ENCODE measurements around the gene ELAVL3. TPM values are rescaled to one million over a fixed set of nuclear protein-coding genes. Genes with fewer than 3 reads are reported as not detected.
"Not testable (repeated sequence)": the region's sequence is repeated elsewhere in the genome, so short reads cannot be mapped to it uniquely, and the experiment has no call there.

Gene ELAVL3
- total RNA-seq, 6 experiments from 2014 or later: not detected

GRCh38 chr19:11416346-11417052, 64.3 kb downstream of the ELAVL3 start:
- DNase-seq (no peak), ATAC-seq (no peak)
- 85% methylated on average over 11 of the region's 17 CpGs for WGBS (ENCODE audit: insufficient coverage, low coverage, low lambda C conversion rate, missing lambda C conversion rate)
- Histone ChIP-seq H3K9me3 (no peaks in the 10 kb centered on the region), H3K4me3 (no peak overlapping the region), H3K36me3 (no peaks in the 10 kb centered on the region), H3K4me1 (peaks cover 0 to 13% (median 0%) of the 10 kb centered on the region in 4 donors), H3K27ac (no peak overlapping the region), H3K27me3 (no peaks in the 10 kb centered on the region)
- intact Hi-C loops (cut with DNase I): no loop called here
- no peak for TF ChIP-seq POLR2A (IDR thresholded peaks at IDR 0.05)

GRCh38 chr19:11414544-11414943, 66.3 kb downstream of the ELAVL3 start:
- Histone ChIP-seq H3K27ac (no peak overlapping the region), H3K4me1 (peaks cover 0 to 3% (median 0%) of the 10 kb centered on the region in 4 donors), H3K27me3 (no peaks in the 10 kb centered on the region), H3K9me3 (no peaks in the 10 kb centered on the region), H3K4me3 (no peak overlapping the region), H3K36me3 (peaks cover 0 to under 1% (median 0%) of the 10 kb centered on the region in 4 donors)
- intact Hi-C loops (cut with DNase I): no loop called here
- ATAC-seq (no peak), DNase-seq (no peak)
- 87% methylated on average over 1 of the region's 2 CpGs for WGBS (ENCODE audit: insufficient coverage, low coverage, low lambda C conversion rate, missing lambda C conversion rate)
- TF ChIP-seq CTCF (IDR thresholded peaks at IDR 0.05): no peak

- TF ChIP-seq POLR2A (IDR thresholded peaks at IDR 0.05) (no peak), CTCF (IDR thresholded peaks at IDR 0.05) (no peak)
- intact Hi-C loops (cut with DNase I): no loop called here
- WGBS (ENCODE audit: insufficient coverage, low coverage, low lambda C conversion rate, missing lambda C conversion rate): 71% methylated on average over 7 of the region's 8 CpGs
- Histone ChIP-seq H3K36me3 (peaks cover 0 to 5% (median 0%) of the 10 kb centered on the region in 4 donors), H3K27me3 (no peaks in the 10 kb centered on the region), H3K4me3 (no peak overlapping the region), H3K4me1 (no peaks in the 10 kb centered on the region), H3K9me3 (no peaks in the 10 kb centered on the region), H3K27ac (no peak overlapping the region)
- no peak for ATAC-seq
- no peak for DNase-seq
Observed at GRCh38 chr19:11410682-11411081, 70.2 kb downstream of the ELAVL3 start.

- WGBS (ENCODE audit: insufficient coverage, low coverage, low lambda C conversion rate, missing lambda C conversion rate): 86% methylated on average over 4 of the region's 4 CpGs
- Histone ChIP-seq H3K27ac (no peak overlapping the region), H3K27me3 (no peaks in the 10 kb centered on the region), H3K4me1 (no peaks in the 10 kb centered on the region), H3K36me3 (peaks cover 0 to 5% (median 0%) of the 10 kb centered on the region in 4 donors), H3K9me3 (no peaks in the 10 kb centered on the region), H3K4me3 (no peak overlapping the region)
- TF ChIP-seq CTCF (IDR thresholded peaks at IDR 0.05) (no peak), POLR2A (IDR thresholded peaks at IDR 0.05) (no peak)
- intact Hi-C loops (cut with DNase I): no loop called here
- ATAC-seq (no peak), DNase-seq (no peak)
Observed at GRCh38 chr19:11408591-11408990, 72.3 kb downstream of the ELAVL3 start.

GRCh38 chr19:11406703-11407236, 74.1 kb downstream of the ELAVL3 start:
- ATAC-seq; H3K9me3 ChIP-seq; H3K4me1 ChIP-seq; H3K27me3 ChIP-seq; intact Hi-C loops (cut with DNase I); H3K4me3 ChIP-seq; H3K36me3 ChIP-seq; H3K27ac ChIP-seq; DNase-seq: not testable (repeated sequence)
- 72% methylated on average over 4 of the region's 12 CpGs for WGBS (ENCODE audit: insufficient coverage, low coverage, low lambda C conversion rate, missing lambda C conversion rate)
